DMS53 treated with DMSO at 0.1 percent for 48 hours (cell line): ENCODE measurements around the gene MAL.

Experiments used
- DNase-seq: peaks from one replicate; lab custom pipeline; 2025; ENCODE audit not compliant: unreplicated experiment; lab: John Stamatoyannopoulos, UW

Gene MAL

DNA sequence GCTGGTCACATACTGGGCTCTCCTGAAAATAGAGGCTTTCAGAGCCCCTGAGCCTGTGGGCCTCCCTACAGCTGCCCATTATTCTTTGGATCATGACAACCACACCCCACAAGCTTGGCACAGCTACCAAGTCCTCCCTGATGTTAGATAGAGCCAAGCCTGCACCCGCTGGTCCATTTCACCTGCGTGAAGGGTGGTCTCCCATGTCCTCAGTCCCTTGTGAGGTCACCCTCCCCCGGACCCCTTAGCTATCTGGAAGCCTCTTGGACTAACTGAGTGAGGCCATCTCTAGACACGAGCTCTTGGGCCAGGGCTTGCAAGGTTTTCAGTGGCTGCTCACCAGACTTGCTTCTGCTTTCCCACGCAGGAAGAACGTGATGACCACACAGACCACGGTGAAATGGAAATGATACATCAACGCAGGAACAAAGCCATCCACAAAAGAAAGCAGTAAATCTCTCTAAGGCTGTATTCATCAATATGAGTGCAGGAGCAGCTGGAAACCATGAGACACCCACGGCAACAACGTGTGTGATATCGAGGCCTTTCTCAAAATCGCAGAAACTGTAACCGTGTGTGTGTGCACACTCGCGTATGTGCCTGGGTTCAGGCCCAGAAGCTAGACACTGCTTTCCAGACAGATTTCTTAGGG is 10.1 kb upstream of the MAL start:
- no peak for DNase-seq

DNA sequence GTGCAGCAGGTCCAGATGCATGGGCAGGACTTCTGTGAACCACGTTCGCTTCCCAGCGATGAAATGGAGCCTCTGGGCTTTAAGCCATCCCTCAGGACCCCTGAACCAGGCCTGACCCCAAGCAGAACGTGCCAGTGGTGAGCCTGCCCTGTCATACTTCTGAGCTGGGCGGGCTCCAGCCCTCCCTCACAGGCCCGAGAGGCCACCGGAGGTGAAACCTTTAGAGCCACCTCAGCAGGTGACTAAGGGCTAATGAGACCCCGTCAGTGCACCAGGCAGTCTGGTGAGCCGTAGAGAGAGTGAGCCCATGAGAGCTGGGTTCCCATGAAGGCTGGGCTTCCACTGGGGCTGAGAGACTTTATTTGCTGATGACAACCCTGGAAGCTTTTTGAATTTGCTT is 8.9 kb upstream of the MAL start:
- no peak for DNase-seq

DNA sequence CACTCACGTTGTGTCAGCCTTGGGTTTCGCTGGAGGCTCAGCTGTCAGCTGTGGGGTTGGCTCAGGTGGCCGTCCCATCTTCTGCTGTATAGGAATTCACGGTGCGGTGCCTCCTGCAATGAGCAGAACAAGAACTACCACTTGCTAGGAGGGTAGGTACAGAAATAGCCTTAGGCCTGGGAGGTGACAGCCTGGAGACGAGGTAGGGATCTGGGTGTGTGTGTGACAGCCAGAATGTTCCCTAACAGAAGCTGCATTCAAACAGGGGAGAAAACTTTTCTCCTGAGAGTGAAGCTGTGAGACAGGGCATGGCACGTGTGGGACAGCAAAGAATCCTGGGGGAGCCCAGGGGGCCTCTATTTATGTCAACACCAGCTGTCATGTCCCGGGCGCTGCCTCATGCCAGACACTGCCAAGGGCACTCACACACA is 8.4 kb upstream of the MAL start:
- no peak for DNase-seq

DNA sequence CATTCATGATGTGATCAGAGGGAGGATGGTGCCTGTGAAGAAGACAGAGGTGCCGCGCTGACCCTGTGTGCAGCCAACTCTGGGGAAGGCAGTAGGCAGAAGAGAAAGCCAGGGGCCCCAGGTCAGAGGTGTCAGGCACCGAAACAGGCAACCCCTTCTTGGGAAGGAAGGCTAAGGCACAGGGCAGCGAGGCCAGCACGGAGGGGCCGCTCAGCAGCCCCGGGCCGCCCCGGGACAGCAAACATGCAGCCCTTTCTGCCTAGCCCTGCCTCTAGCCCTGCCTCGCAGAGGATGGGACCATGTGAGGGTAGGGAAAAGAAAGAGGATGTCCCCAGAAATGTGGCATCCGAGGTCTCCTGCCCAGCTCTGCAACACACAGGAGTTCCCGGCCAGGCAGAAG is 7.7 kb upstream of the MAL start:
- no peak for DNase-seq

DNA sequence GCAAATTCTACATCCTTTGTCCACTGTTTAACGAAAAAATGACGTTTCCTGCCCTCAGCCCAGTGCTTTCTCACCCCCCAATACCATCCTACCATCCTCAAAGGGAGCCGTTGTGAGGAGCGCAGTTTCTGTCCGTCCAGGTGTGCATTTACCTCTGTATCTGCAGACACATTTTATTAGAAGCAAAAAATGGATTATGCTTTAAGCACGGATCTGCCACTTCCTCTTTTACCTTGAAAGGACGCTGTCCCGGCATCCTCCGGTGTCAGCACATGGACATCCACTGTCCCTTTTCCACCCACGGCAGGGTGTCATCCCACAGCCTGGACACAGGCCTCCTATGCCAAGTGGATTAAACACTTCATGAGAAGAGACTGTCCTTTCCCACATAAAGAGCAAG is 7.2 kb upstream of the MAL start:
- no peak for DNase-seq

DNA sequence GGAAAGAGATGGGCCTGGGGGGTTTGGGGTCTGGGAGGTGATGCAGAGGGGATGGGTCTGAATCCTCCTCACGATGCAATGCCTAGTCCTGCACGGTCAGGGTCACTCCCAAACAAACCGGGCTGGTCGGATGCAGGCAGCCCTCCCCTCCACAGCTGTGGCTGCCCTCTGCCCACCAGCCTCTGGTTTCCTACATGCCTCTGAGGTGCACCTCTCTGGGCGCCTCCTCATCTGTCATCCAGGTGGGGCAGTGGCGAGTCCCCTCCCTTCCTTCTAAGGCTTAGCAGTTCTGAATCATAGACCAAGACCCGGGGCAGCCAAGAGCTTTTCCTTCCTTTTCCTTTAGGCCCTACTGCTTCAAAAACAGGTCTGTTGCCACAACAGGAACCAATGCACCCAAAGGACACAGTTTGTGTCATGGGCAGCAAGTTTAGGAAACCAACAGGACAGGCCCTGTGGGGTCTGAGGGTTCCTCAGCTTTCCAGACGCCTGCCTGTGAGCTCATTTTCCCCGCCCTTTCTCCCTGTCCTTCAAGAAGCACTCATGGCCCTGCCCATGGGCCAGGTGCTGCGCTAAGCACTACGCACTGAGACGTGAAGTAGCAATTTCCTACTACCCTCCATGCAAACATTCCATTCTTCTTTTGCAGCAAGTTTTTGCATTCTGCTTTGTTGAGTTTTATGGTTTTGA is 6.5 kb upstream of the MAL start:
- no peak for DNase-seq

DNA sequence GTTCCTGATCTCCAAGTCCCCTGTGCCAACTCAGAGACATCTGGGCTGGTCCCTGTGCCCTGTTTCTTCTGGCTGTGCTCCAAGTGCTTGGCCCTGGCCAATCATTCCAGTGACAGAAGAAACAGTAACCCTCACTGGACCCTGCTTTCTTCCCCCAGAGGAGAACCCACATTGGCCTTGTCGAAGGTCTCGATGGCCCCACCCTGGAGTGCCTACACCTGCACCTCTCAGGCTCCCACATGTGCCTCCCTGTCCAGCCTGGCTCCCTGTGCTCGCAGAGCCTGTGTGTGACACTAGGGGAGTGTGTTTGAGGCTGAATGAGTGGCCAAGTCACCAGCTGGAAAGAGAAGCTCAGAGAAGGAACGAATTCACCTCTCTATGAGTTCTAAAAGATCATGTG is 5.9 kb upstream of the MAL start:
- DNase-seq = no peak

DNA sequence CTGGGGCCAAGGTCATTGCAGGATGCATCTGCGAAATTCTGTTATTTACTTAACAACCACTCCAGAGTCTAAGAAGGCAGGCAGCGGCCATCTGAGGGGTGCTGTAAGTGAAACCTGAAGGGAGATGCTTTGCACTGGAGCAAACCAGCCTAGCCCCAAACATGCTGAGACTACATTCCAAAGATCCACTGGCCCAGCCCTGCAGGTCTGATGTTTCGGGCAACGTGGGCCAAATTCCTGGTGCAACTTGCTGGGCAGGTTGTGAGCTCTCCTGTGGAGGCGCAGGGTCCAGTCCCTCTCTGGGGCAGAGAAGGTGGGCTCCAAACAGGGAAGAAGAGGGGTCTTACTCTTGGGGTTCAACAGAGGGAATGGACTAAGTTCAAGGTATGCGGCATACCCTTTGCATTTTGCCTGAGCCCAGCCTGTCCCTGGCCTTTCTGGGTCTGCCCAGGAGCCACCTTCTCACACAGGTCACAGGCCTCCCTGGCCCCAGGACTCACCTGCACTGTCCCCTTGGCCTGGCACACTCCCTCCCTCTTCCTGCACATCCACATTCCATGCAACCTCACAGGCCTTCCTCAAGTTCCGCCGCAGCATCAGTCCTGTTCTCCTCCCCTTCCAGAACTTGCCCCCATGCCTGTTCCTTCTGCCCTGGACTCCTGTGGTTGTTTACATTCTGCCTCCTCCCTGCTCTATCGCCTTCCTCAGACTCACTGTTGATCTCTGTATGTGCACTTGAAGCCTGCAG is 5.1 kb upstream of the MAL start:
- DNase-seq = no peak

DNA sequence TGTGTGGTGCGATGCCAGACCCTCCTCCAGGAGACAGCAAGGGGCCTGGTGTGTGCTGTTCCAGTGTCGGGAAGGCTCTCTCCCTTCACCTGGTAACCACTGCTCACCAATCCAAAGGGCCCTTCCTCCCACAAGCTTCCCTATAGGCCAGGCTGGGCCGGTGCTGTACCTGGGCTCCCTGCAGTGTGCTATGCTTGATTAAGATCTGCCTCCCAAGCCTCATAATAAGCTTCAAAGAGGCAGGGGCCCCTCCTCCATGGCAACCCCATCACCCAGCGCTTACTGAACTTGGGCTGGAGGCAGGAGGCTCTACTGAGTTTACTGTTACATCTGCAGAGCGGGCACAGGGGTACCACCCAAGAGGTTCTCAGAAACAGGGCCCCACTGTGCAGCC is 4.5 kb upstream of the MAL start:
- no peak for DNase-seq

DNA sequence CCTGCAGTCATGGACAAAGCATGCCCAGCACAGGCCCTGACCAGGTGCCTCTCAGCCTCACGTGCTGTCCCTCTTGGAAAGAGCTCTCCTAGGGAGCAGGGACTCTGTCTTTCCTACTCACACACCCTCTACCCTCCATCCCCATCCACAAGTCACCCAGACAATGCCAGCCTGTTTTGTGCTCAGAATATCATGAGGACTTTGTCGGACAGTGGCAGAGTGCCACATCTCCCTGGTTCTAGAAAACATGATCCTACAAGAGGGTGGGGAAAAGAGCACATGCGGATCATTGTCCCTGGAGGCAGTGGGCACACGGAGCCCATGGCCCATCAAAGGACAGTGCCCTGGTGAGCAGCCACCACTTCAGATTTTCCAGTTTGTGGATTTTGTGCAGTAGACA is 3.7 kb upstream of the MAL start:
- no peak for DNase-seq

DNA sequence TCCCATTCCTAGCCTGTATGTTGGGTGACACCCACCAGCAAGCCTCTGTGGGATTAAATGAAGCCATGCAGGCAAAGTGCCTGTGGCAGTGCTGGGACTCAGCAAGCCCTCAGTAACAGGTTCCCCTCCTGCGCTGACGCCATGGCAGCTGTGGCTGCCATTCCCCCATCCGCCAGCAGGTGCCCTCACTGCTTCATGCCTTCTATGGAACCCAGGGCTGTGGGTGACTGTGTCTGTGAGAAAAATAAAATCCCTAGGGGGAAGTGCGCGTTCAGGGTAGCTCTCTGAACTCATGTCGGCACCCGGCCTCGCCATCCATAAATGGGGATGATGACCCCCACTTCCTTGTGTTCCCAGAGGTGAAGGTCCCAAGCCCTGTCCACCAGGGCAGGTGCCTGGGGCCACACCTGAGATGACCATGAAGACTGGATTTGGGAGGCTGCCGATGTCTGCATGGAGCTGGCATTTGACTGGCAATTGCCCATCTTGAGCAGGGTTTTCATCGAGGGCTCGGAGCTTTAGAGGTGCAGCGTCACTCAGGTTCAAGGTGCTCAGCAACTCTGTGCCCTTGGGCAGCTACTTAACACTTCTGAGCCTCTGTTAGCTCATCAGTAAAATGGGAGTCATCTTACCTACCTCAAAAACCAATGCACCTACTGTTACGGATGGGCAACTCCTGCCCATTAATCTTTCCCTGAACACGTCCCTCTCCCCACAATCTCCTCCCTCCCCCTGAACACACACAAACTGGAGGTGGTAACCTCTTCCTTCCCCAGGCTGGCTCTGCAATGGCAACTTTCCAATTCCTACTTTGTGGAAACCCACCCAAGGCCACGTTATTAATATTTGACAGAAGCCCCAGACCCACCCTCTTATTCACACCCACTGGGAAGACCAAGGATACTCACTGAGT is 2.9 kb upstream of the MAL start:
- peak; percentile 77 for DNase-seq

DNA sequence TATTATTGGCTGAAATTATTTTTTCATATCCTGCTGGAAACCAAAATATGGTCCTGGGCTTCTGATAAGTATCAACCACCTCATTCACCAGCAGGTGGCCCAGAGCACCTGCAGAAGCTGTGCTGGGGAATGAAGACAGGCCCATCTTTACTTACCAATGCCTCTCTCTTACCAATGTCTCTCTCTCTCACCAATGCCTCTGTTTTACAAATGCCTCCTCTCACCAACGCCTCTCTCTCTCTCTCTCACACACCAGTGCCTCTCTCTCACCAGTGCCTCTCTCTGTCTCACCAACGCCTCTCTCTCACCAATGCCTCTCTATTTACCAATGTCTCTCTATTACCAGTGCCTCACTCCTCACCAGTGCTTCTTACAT is 2.3 kb upstream of the MAL start:
- peak; percentile 90 for DNase-seq

DNA sequence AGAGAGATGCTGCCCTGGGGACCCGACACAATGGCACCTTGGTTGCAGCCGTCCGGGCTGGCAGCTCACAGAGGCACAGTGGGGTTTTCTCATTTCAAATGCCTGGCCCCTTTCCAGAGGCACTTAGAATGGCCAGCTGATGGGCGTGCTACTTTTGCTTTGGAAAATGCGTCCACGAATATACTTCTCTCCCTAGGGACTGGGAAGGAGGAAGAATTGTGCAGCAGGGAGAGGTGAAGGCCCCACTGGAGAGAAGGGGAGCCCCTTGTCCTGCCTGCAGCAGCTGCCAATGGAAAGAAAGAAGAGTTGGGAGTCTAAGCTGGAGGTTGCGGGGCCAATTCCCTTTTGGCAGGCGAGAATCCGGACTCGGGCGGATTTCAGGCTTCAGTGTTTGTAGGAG is 1.1 kb upstream of the MAL start:
- no peak for DNase-seq

DNA sequence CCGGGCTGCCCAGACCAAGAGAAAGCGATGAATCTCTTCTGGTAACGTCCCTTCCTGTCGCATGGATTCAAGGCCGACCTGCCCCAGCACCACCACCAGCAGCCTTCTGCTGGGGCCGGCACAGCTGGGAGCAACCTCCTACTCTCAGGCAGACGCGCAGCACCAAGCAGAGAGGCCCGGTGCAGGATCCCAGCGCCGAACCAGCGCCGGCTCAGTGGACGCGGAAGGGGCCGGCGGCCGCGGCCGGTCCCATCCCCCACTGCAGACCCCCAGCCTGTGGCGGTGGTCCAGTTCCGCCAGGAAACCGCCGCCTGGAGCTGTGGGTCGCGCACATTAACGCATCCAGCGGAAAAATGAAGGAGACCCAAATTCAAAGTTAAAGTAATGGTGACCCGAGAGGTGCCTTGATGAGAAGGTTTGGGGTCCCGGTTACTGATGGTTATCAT is 525 bp upstream of the MAL start:
- DNase-seq = no peak

DNA sequence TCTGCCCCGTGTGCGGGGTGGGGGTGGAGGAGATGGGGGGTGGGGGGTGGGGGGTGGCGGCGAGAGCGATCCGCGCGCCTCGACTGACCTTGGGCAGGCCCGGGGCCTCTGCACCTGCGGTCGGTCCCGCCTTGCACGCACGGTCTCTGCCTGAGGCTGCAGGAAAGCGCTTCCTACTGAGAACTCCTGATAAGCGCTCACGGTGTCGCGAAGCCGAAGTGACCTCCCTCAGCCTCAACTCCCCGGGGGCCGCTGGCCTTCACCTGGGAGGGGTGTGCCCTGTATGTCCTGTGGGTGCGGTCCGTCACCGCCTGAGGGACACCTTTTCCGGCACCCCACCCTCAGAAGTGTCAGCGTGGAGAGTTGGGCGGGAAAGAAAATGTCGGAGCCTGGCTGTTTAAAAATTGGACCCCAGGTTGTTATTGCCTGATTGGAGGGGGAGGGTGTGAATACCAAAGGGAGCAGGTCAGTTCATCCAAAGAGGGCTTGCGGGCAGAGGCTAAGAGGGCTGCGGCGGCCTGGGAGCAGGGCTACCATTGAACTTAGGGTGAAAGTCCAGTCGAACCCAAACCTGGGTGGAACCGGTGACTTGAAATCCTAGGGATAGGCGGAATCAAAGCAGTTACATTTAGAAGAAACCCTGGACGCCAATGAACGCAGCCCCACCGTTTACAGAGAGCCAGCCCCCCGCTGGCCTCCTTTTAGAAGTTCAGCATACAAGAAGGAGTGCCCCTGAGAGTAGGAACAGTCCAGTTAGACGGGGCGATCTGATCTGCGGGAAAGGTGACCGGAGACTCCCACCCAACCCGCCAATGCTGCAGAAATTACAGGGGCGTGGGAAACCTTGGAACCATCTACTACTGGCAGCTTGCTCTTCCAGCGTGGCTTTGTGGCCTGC is 1.2 kb downstream of the MAL start:
- DNase-seq = peak; percentile 58

DNA sequence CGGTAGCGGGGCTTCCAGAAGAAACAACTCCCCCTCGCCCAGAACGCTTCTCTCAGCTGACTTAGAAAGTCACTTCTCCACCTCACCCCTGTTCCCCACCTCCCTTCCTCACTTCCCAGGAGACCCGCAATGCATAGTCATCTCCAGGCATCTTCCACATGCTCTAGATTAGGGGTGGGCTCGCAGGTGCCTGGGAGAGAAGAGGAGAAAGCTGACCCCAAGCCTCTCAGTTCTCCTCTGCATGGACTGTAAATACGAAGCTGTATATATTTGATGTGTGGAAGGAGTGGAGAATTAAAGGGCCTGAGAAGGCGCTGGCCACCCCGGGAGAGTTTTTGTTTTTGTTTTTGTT is 1.8 kb downstream of the MAL start:
- DNase-seq = no peak

DNA sequence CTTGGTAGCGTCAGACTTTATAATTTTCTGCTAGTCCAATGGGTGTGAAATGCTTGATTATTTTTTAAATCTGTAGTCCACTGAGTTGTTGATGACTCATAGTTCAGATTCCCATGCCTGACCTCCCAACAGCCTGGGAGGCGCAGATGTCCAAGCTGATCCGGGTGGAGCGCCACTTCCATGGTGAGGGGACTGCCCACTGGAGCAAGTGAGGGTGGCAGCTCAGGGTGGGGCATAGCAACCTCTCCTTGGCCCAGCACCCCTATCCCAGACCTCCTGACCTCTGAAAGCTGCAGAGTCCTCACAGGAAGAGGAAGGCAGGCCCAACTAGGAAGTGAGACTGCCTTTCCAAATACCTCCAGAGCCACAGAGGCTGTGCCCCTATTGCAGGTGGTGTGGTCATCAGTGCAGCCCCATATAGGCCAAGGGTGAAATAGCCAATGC is 4.4 kb downstream of the MAL start:
- DNase-seq = no peak

DNA sequence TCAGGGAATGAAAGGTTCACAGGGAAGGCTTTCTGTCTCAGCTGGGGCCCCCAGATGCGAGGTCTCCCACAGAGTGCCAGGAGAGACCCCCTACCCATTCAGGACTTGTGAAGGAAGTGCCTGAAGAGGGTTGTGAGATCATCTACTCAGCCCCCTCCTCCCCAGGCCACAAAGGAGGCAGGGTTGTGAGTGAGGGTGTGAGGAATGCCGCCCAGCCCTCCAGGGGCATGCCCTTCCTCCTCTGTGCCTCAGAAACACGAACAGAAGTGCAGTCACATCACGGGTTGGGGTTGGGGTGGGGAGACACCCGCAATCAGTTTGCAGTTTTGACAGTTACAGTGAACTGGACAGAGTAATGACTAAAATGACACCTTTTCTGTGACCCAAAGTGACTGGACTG is 5.0 kb downstream of the MAL start:
- no peak for DNase-seq

DNA sequence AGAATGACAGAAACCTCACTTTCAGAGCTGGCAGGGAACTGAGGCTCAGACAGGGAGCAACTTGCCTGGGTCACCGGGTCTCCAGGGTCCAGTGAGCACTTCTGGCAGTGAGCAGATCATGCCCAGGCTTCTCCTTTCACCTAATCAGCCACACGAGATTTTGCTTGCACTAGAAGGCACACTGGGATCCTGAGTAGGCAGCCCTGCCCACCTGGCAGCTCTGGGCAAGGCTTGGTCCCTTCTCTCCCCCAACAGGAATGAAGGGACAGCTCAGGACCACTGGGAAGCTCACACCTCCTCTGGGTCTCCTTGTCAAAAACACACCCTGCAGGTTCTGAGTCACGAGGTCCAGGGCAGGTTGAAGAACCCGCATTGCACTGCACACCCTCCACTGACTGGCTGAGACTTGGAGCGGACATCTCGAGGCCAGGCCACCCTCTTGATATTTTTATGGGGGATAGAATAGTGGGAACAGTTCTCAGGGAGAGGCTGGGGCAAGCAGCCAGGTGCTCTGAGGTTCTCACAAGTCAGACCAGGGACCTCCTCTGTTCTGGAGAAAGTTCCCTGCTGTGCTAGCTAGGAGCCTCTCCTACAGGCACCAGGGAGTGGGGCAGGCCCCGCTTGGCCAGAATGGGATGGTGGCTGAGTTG is 5.7 kb downstream of the MAL start:
- DNase-seq = no peak

DNA sequence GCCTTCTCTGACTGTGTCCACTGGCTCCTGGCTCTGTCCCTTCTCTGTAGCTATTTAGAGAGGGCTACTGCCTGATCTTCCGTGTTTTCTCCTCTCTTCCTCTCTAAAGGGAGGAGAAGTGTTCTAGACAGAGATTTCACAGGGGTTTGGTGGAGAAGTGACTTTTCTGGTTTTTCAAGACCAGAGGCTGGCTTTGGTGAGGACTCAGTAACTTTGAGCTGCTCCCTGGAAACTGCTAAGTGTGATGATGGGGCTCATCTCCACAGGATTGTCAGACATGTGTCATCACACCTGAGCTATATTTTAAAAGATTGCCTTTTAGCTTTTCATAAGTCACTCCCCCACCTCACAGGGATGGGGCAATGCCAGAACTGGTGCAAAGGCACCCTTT is 6.2 kb downstream of the MAL start:
- peak; percentile 31 for DNase-seq
